C4-2B (cell line): ENCODE data around the gene EIF5A2.

Source experiments
- ZFX ChIP-seq: fragments of 450-650 bp; IDR thresholded peaks from 2 replicates; pipeline ENCODE4 v1.6.1; 2017
- TF ChIP-seq, protein P1 (sequence below): fragments of 450-650 bp; conservative IDR thresholded peaks from 2 replicates; pipeline ENCODE4 v1.5.1; 2017; ENCODE audit warnings: mild to moderate bottlenecking

DNA sequence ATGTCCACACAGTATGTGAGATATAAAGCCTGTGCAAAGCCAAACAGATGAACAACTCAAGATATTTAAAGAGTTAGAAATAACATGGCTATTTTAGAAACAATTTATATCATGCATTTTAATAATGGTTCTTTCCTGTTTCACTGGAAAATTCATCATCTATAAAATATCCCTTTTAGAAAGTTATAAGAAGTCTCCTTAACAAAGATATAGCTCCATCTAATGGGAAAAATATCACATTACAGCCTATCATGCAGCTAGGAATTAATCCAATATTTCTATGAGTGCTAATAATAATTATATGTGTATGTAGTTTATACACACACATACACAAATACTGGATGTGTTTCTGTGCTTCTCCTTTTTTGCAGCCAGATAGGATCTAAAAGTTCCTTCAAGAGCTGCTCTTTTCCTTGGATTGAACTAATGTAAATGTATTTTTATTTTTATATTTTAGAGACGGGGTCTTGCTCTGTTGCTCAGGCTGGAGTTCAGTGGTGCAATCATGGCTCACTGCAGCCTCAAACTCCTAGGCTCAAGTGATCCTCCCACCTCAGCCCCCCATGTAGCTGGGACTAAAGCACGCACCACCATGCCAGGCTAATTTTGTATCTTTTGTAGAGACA is 60.0 kb downstream of the EIF5A2 start:
- TF ChIP-seq, protein P1, sequence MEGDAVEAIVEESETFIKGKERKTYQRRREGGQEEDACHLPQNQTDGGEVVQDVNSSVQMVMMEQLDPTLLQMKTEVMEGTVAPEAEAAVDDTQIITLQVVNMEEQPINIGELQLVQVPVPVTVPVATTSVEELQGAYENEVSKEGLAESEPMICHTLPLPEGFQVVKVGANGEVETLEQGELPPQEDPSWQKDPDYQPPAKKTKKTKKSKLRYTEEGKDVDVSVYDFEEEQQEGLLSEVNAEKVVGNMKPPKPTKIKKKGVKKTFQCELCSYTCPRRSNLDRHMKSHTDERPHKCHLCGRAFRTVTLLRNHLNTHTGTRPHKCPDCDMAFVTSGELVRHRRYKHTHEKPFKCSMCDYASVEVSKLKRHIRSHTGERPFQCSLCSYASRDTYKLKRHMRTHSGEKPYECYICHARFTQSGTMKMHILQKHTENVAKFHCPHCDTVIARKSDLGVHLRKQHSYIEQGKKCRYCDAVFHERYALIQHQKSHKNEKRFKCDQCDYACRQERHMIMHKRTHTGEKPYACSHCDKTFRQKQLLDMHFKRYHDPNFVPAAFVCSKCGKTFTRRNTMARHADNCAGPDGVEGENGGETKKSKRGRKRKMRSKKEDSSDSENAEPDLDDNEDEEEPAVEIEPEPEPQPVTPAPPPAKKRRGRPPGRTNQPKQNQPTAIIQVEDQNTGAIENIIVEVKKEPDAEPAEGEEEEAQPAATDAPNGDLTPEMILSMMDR = peak; percentile 84
- no peak for TF ChIP-seq ZFX
